ENCODE results near the gene SLC22A31. TPM values are rescaled to one million over a fixed set of nuclear protein-coding genes. Genes with fewer than 3 reads are reported as not detected.

SLC22A31 gene
- total RNA-seq, 1 experiment from 2014 or later = 53.7 TPM

DNA sequence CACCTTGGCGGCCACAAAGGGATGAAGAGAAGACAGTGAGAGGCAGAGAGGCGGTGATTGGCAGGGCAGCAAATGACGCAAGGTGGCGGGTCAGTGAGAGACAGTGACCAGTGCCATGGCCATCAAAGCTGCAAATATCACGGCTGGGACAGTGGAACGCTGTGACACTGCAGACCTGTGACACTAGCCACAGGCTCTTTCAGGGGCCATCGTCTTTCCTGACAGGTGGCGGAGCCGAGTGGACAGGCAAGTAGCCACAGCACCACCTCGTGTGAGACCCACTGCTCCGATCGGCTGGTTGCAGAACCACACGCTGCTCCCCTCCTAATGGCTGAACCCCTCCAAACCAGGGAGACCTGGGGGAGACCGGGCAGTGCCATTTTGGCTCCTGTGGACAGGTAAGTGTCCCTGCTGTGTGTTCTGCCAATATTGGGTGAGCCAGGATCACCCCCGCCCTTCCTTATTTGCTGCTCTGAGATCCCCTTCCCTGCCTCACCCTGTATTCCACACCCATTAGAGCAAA is 9.2 kb upstream of the SLC22A31 start:
- ChIA-PET POLR2A (no interaction called here), CTCF (no interaction called here)

More for the DNA sequence above, 9.2 kb upstream of the SLC22A31 start:
- H3K9ac ChIP-seq (ENCODE audit: low read length) = no peak overlapping the region
- DNase-seq (ENCODE audit: low read depth, low spot score) (no peak), ATAC-seq (no peak)
- no peak for TF ChIP-seq CEBPB (IDR thresholded peaks at IDR 0.05; ENCODE audit: low read depth)
- TF ChIP-seq, protein P1, sequence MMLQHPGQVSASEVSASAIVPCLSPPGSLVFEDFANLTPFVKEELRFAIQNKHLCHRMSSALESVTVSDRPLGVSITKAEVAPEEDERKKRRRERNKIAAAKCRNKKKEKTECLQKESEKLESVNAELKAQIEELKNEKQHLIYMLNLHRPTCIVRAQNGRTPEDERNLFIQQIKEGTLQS (IDR thresholded peaks at IDR 0.05) = no peak
- TF ChIP-seq SIN3A (IDR thresholded peaks at IDR 0.05; ENCODE audit: low read depth) = no peak
- no peak for TF ChIP-seq ZNF274 (IDR thresholded peaks at IDR 0.05; ENCODE audit: low read depth, low read length)
- TF ChIP-seq, protein P2, sequence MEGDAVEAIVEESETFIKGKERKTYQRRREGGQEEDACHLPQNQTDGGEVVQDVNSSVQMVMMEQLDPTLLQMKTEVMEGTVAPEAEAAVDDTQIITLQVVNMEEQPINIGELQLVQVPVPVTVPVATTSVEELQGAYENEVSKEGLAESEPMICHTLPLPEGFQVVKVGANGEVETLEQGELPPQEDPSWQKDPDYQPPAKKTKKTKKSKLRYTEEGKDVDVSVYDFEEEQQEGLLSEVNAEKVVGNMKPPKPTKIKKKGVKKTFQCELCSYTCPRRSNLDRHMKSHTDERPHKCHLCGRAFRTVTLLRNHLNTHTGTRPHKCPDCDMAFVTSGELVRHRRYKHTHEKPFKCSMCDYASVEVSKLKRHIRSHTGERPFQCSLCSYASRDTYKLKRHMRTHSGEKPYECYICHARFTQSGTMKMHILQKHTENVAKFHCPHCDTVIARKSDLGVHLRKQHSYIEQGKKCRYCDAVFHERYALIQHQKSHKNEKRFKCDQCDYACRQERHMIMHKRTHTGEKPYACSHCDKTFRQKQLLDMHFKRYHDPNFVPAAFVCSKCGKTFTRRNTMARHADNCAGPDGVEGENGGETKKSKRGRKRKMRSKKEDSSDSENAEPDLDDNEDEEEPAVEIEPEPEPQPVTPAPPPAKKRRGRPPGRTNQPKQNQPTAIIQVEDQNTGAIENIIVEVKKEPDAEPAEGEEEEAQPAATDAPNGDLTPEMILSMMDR (IDR thresholded peaks at IDR 0.05 in 2 of 3, conservative IDR thresholded peaks at IDR 0.05 in 1 of 3; ENCODE audit: borderline replicate concordance in 1 of 3, insufficient read depth in 1 of 3, low read depth in 2 of 3, low read length in 2 of 3) = no peak
- TF ChIP-seq POLR2AphosphoS5 (IDR thresholded peaks at IDR 0.05; ENCODE audit: low read depth, low read length) = no peak
- TF ChIP-seq RAD21 (IDR thresholded peaks at IDR 0.05; ENCODE audit: low read depth) = no peak
- no peak for TF ChIP-seq YY1 (IDR thresholded peaks at IDR 0.05; ENCODE audit: extremely low read depth, insufficient replicate concordance, low read depth, low read length)
- TF ChIP-seq EZH2 (IDR thresholded peaks at IDR 0.05) = no peak
- H3K4me2 ChIP-seq (ENCODE audit: low read length) = no peak overlapping the region
- H3K9me3 ChIP-seq (ENCODE audit: control insufficient read depth in 1 of 2, insufficient read depth in 1 of 2, low read depth in 1 of 2, low read length in 2 of 2) = no peaks in the 10 kb centered on the region
- no peak overlapping the region for H3K4me3 ChIP-seq (replicated peaks in 1 of 2; ENCODE audit: low read depth in 1 of 2, low read length in 2 of 2)
- no peak overlapping the region for H3K27ac ChIP-seq (ENCODE audit: low read depth, low read length)
- H3K4me1 ChIP-seq (ENCODE audit: control insufficient read depth in 1 of 2, insufficient read depth in 2 of 2, low read length in 2 of 2) = no peaks in the 10 kb centered on the region
- H3K9me2 ChIP-seq (ENCODE audit: insufficient read depth) = no peaks in the 10 kb centered on the region
- H3K27me3 ChIP-seq (ENCODE audit: insufficient read depth, low read length) = no peaks in the 10 kb centered on the region
- no peaks in the 10 kb centered on the region for H4K20me1 ChIP-seq (ENCODE audit: insufficient read depth)
- H2AFZ ChIP-seq (ENCODE audit: low read depth, low read length, poor library complexity, severe bottlenecking) = no peak overlapping the region
- no TSS peak for BruUV-seq (replicated peaks)
- intact Hi-C loops (cut with micrococcal nuclease) = no loop called here
- no peaks in the 10 kb centered on the region for H3K36me3 ChIP-seq (ENCODE audit: control insufficient read depth in 1 of 2, insufficient read depth in 2 of 2, low read length in 2 of 2)
- no peaks in the 10 kb centered on the region for H3K79me2 ChIP-seq (ENCODE audit: insufficient read depth, low read length)
- RAD21 ChIA-PET (ENCODE audit: low non-redundant PET in 1 of 2, low total read pairs in 2 of 2, uncharacterized antibody in 2 of 2, unreplicated experiment in 2 of 2) = no interaction called here

Measured in HCT116 (cell line).